Activated naive CD4-positive, alpha-beta T cell treated with Interleukin-2 at 50 U/mL for 16 hours (primary cell): ENCODE results near the gene BMP2K.
"Not testable (repeated sequence)": the region's sequence is repeated elsewhere in the genome, so short reads cannot be mapped to it uniquely, and the experiment has no call there.

ENCODE experiments used
- DNase-seq: peaks from one replicate; pipeline ENCODE4 v3.0.0-alpha.2; 2020

The BMP2K gene

DNA sequence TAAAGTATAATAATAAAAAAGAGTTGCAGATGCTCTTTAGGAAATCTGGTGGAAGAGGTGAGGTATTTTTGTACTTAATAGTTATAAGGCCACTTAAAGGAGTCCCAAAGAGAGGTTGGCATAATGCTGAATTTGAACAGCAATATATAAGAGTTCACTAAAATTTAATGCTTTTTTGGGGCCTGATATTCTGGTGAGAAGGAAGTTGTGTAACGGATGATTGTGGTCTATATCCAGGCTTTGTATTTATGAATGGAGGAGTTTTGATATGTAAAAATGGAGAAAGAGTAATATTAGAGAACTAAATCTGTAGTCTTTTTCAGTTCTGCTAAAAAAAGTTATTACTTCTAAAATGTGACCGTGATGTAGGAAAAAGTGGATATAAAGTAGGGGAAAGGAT lies 20.4 kb downstream of the BMP2K start:
- no peak for DNase-seq

DNA sequence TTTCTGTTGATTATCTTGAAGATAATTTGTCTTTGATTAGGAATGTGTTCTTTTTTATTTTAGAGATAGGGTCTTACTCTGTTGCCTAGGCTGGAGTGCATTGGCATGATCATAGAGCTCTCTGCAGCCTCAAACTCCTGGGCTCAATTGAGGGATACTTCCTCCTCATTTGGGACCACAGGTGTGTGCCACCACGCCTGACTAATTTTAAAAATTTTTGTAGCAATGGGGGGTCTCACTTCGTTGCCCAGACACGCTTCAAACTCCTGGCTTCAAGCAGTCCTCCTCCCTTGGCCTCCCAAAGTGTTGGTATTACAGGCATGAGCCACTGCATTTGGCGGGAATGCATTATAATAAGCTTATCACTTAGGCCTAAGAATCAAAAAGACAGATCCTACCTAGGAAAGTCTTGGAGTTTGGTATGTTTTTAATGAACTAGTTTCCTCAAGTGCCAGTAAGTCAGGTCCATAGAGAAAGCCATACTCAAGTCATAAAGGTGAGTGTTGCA lies 21.7 kb downstream of the BMP2K start:
- no peak for DNase-seq

- no peak for DNase-seq
These were observed 23.7 kb downstream of the BMP2K start for GRCh38 chr4:78799551-78800495.

GRCh38 chr4:78800965-78801364 lies 24.8 kb downstream of the BMP2K start:
- no peak for DNase-seq

- DNase-seq: no peak
These were observed 27.8 kb downstream of the BMP2K start for GRCh38 chr4:78803983-78804382.

DNA sequence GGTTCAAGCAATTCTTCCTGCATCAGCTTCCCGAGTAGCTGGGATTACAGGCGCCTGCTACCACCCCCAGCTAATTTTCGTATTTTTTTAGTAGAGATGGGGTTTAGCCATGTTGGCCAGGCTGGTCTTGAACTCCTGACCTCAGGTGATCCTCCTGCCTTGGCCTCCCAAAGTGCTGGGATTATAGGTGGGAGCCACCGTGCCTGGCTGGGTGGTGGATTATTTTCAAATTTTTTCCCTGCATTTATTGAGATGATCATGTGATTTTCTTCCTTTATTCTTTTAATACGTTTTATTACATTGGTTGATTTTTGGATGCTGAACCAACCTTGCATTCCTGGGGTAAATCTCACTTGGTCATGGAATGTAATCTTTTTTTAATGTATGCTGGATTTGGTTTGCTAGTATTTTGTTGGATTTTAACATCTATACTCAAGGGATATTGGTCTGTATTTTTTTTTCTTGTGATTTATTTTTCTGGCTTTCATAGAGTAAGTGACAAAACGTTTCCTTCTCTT lies 30.9 kb downstream of the BMP2K start:
- no peak for DNase-seq

DNA sequence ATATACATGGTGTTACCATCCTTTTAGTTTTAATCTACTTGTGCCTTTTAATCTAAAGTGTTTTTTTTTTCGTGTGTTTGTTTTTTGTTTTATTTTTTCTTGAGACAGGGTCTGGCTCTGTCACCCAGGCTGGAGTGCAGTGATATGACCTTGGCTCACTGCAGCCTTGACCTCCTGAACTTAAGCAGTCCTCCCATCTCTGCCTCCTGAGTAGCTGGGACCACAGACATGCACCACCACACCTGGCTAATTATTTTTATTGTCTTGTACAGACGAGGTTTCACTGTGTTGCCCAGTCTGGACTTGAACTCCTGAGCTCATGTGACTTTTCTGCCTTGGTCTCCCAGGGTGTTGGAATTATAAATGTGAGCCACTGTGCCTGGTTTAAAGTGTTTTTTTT lies 33.1 kb downstream of the BMP2K start:
- no peak for DNase-seq

- DNase-seq: no peak
These were observed 34.0 kb downstream of the BMP2K start for GRCh38 chr4:78809928-78810835.

DNA sequence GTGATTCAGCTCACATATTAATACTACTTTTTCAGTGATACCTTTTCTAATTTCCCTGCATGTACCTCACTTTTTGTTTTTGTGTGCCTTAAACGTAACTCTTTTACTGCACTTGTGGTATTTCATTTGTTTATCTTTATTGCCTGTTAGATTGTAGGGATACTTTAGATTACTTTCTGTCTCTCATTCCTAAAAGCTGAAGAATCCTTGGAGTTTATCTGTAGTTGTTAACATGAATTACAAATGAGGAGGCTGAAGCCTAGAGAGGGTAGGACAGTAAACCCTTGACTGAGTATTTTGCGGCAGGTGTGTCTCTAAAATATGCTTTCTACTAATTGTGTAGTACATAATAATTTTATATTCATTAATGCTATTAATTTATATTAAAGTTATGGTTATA lies 34.9 kb downstream of the BMP2K start:
- no peak for DNase-seq

DNA sequence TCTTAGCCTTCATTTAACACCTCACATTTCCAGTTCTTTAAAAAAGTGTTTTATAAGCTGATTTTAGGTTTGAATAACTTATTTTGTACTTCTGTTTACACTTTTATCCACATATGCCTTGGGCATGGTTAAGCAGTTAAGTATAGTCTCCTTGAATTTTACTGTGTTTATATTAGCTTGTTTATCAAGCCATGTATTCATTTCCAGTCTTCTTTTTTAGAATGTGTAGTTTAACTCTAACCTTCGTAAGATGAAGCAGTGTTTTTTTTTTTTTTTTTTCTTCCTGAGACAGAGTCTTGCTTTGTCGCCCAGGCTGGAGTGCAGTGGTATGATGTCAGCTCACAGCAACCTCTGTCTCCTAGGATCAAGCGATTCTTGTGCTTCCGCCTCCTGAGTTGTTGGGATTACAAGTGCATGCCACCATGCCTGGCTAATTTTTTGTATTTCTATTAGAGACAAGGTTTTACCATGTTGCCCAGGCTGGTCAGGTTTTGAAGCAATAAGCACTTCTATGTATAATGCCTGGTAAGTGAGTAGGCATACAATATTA lies 42.5 kb downstream of the BMP2K start:
- no peak for DNase-seq

DNA sequence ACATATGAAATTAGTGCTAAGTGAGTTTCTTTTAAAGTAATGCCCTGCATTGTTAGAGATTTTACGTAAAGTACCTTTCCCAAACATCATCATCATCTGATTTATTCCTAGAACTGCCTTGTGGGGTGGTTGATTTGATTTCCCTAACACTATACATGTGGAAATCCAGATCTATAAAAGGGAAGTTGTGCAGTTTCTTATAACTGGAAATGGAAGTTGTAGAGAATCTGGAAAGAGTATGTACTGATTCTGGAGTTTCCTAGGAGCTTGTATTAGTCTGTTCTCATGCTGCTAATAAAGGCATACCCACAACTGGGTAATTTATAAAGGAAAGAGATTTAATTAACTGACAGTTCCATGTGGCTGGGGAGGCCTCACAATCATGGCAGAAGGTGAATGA lies 47.9 kb downstream of the BMP2K start:
- DNase-seq: no peak

GRCh38 chr4:78827191-78827590 lies 51.0 kb downstream of the BMP2K start:
- DNase-seq: no peak

DNA sequence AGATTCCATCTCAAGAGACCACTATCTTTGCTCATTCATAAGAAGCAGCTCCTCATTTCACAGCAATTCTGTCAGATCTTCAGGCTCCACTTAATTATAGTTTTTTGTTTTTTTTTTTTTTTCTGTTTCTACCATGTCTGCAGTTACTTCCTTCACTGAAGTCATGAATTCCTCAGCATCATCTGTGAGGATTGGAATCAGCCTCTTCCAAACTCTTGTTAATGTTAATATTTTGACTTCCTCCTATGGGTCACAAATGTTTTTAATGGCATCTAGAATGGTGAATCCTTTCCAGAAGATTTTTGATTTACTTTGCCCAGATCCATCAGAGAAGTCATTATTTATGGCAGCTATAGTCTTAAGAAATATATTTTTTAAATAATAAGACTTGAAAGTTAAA lies 53.1 kb downstream of the BMP2K start:
- DNase-seq: no peak

- not testable (repeated sequence) for DNase-seq
These were observed 63.5 kb downstream of the BMP2K start for GRCh38 chr4:78839676-78840075.

DNA sequence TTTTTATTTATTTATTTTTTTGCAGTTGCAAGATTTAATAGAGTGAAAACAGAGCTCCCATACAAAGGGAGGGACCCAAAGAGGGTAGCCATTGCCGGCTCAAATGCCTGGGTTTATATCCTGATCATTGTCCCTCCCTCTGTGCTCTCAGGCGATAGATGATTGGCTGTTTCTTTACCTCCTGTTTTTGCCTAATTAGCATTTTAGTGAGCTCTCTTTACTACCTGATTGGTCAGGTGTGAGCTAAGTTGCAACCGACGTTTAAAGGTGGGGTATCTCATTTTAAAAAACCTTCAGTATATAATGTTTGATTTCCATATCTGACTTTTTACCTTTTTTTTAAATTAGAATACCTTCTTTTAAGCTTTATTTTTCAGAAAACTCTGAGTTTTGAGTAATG lies 64.1 kb downstream of the BMP2K start:
- DNase-seq: not testable (repeated sequence)

- no peak for DNase-seq
These were observed 69.3 kb downstream of the BMP2K start for GRCh38 chr4:78845472-78845871.

GRCh38 chr4:78846258-78846657 lies 70.1 kb downstream of the BMP2K start:
- DNase-seq: no peak

GRCh38 chr4:78862314-78862737 lies 86.2 kb downstream of the BMP2K start:
- no peak for DNase-seq

GRCh38 chr4:78863254-78863869 lies 87.2 kb downstream of the BMP2K start:
- no peak for DNase-seq

GRCh38 chr4:78863991-78864390 lies 87.8 kb downstream of the BMP2K start:
- DNase-seq: no peak

- no peak for DNase-seq
These were observed 88.4 kb downstream of the BMP2K start for GRCh38 chr4:78864405-78865024.

DNA sequence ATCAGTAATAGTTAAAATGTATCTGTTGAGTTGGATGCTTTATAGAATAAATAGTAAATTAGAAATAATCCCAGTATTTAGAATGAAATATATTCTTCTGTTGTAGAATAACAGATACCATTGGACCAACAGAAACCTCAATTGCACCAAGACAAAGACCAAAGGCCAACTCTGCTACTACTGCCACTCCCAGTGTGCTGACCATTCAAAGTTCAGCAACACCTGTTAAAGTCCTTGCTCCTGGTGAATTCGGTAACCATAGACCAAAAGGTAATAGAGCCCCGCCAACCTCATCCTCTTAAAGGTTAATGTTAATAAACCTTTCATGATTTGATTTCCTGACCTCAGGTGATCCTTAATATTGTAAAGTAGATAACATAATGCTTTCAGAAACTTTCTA lies 89.3 kb downstream of the BMP2K start:
- no peak for DNase-seq
